Fibroblast of lung (primary cell): ENCODE results near the gene RAB40B. TPM values are rescaled to one million over a fixed set of nuclear protein-coding genes. Genes with fewer than 3 reads are reported as not detected.

ENCODE experiments used
- DNase-seq, 2 donors: peaks; one replicate each; pipeline versions ENCODE4 v3.0.0 to v3.0.0-alpha.2; 2010; ENCODE audit warnings: low read depth in 2 of 2
- H2AFZ ChIP-seq: 2 replicates; pipeline ENCODE4 v1.5.1; 2012; ENCODE audit warnings: low read length, control low read depth, inconsistent platforms
- H3K27ac ChIP-seq: 2 replicates; pipeline ENCODE4 v1.5.1; 2011; ENCODE audit warnings: low read length, control low read depth; ENCODE audit not compliant: insufficient read depth
- H3K27me3 ChIP-seq: 2 replicates; pipeline ENCODE4 v1.5.1; 2011; ENCODE audit warnings: mild to moderate bottlenecking, low read length; ENCODE audit not compliant: control insufficient read depth, insufficient read depth
- H3K36me3 ChIP-seq: 2 replicates; pipeline ENCODE4 v1.5.1; 2011; ENCODE audit warnings: low read length; ENCODE audit not compliant: control insufficient read depth, insufficient read depth
- H3K4me1 ChIP-seq: 2 replicates; pipeline ENCODE4 v1.5.1; 2011; ENCODE audit warnings: low read length; ENCODE audit not compliant: control insufficient read depth, insufficient read depth; ENCODE audit errors: extremely low read depth
- H3K4me2 ChIP-seq: 2 replicates; pipeline ENCODE4 v1.5.1; 2011; ENCODE audit warnings: low read length, control low read depth; ENCODE audit not compliant: insufficient read depth; ENCODE audit errors: extremely low read depth
- H3K4me3 ChIP-seq, 4 experiments: fragments of 200-600 bp in 1 of 4; sonication (generic) in 1 of 4; replicated peaks in 1 of 4; 2 replicates each; pipeline ENCODE4 v1.5.1; 2011 to 2016; ENCODE audit warnings: low read length in 4 of 4, low read depth in 3 of 4, mild to moderate bottlenecking in 3 of 4, control low read depth in 2 of 4, inconsistent platforms in 1 of 4, mixed read lengths in 1 of 4; ENCODE audit not compliant: insufficient read depth in 1 of 4; ENCODE audit errors: control extremely low read depth in 1 of 4
- H3K79me2 ChIP-seq: 2 replicates; pipeline ENCODE4 v1.5.1; 2012; ENCODE audit warnings: mild to moderate bottlenecking, low read length, inconsistent platforms; ENCODE audit not compliant: control insufficient read depth, insufficient read depth
- H3K9ac ChIP-seq: 2 replicates; pipeline ENCODE4 v1.5.1; 2011; ENCODE audit warnings: mild to moderate bottlenecking, low read length, control low read depth; ENCODE audit not compliant: insufficient read depth
- H3K9me3 ChIP-seq: 2 replicates; pipeline ENCODE4 v1.5.1; 2012; ENCODE audit warnings: low read depth, low read length; ENCODE audit not compliant: control insufficient read depth, insufficient read depth
- H4K20me1 ChIP-seq: 2 replicates; pipeline ENCODE4 v1.5.1; 2011; ENCODE audit warnings: low read length; ENCODE audit not compliant: control insufficient read depth, insufficient read depth; ENCODE audit errors: extremely low read depth
- EZH2 ChIP-seq: IDR thresholded peaks from 2 replicates; pipeline ENCODE4 v1.5.1; 2012; ENCODE audit warnings: low read length, control low read depth, mild to moderate bottlenecking; ENCODE audit errors: missing control alignments
- polyA plus RNA-seq, 2 donors: library from polyadenylated mRNA; depleted of rRNA in 1 of 2; stranded (reverse) in 1 of 2; unstranded in 1 of 2; fragments of >200 nt; gene quantifications; 2 replicates each; pipeline ENCODE4 v1.2.1, GENCODE V29; 2011 to 2012; ENCODE audit warnings: missing spikeins in 1 of 2
- total RNA-seq: library from RNA; depleted of rRNA; stranded (reverse); fragments of >200 nt; gene quantifications from 2 replicates; pipeline ENCODE4 v1.2.1, GENCODE V29; 2014
- TF ChIP-seq, protein P1 (sequence below), 2 donors: IDR thresholded peaks in 1 of 2; conservative IDR thresholded peaks in 1 of 2; 1 replicate in 1 of 2; 2 replicates in 1 of 2; pipeline ENCODE4 v1.5.1; 2011 to 2012; ENCODE audit warnings: low read length in 2 of 2, control low read depth in 1 of 2, inconsistent platforms in 1 of 2, low read depth in 1 of 2, mild to moderate bottlenecking in 1 of 2

Gene RAB40B
- total and polyA plus RNA-seq, 2 donors (not counting 1 experiment from before 2014, with no cell fraction given) = 3.3 TPM

DNA sequence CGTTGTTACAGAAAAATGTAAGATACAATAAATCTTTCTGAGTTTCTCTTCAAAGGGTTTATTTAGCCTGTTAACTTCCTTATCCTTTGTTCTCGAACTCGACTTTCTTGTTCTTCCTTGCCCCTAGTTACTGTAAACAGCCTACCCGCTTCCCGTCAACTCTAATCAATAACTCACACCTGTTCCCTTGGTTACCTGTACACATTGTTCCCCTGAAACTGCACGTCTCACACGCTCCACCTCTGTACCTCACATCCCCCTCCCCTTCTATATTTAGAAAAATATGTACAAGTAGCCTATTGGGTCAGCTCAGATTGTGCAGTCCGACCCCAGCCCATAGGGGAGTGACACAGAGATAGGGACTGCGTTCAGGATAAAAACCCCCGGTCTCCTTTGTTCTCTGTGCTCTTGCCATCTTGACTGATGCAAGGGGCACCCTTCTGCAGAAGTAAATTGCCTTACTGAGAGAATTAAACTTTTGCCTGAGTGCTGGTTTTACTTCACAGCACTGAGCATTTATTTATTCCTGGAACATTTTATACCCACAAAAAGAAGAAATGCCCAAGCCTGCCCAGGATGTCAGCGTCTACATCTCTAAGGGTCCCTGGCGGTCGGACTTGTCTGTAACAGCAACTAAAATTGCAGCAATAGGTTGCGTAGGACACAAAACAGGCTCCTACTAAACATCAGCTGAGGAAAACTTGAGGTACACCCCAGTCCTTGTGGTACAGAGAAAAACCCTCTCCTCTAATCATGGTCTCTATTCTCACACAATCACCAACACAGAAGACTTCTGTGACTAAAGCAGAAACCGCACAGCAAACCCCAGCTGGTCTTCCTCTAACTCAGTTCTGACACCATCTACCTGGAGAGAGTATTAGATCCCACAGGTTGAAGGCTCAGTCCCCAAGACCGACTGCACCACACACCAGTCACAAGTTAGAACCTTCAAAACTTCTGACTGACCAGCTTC, 61.6 kb downstream of the RAB40B start:
- Histone ChIP-seq H3K9me3 (no peaks in the 10 kb centered on the region), H2AFZ (no peak overlapping the region), H3K36me3 (peaks cover 3% of the 10 kb centered on the region), H3K4me2 (no peak overlapping the region), H3K9ac (no peak overlapping the region), H3K79me2 (peaks cover 65% of the 10 kb centered on the region), H3K27ac (no peak overlapping the region), H3K27me3 (no peaks in the 10 kb centered on the region), H4K20me1 (peaks cover 1% of the 10 kb centered on the region), H3K4me1 (no peaks in the 10 kb centered on the region), H3K4me3 (no peak overlapping the region)
- no peak for DNase-seq
- TF ChIP-seq, protein P1, sequence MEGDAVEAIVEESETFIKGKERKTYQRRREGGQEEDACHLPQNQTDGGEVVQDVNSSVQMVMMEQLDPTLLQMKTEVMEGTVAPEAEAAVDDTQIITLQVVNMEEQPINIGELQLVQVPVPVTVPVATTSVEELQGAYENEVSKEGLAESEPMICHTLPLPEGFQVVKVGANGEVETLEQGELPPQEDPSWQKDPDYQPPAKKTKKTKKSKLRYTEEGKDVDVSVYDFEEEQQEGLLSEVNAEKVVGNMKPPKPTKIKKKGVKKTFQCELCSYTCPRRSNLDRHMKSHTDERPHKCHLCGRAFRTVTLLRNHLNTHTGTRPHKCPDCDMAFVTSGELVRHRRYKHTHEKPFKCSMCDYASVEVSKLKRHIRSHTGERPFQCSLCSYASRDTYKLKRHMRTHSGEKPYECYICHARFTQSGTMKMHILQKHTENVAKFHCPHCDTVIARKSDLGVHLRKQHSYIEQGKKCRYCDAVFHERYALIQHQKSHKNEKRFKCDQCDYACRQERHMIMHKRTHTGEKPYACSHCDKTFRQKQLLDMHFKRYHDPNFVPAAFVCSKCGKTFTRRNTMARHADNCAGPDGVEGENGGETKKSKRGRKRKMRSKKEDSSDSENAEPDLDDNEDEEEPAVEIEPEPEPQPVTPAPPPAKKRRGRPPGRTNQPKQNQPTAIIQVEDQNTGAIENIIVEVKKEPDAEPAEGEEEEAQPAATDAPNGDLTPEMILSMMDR (conservative IDR thresholded peaks at IDR 0.05 in 1 of 2, IDR thresholded peaks at IDR 0.05 in 1 of 2; ENCODE audit: low read depth in 1 of 2, low read length in 2 of 2) = no peak
- TF ChIP-seq EZH2 = no peak

DNA sequence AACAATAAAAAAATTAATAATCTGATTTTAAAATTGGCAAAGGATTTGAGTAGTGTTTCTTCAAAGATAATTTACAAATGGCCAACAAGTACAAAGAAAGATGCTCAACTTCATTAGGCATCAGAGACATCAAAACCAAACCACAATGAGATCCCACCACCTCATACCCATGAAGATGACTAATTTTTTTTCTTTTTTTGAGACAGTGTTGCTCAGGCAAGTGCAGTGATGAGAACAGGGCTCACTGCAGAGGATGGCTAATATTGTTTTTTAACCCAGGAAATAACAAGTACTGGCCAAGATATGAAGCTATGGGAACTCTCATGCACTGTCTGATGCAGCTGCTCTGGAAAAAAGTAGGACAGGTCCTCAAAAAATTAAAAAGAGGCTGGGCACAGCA, 65.2 kb downstream of the RAB40B start:
- Histone ChIP-seq H3K4me1 (no peaks in the 10 kb centered on the region), H3K36me3 (peaks cover 3% of the 10 kb centered on the region), H4K20me1 (no peaks in the 10 kb centered on the region), H3K79me2 (peaks cover 47% of the 10 kb centered on the region), H2AFZ (no peak overlapping the region), H3K27ac (no peak overlapping the region), H3K4me2 (no peak overlapping the region), H3K9me3 (no peaks in the 10 kb centered on the region), H3K4me3 (no peak overlapping the region), H3K9ac (no peak overlapping the region), H3K27me3 (no peaks in the 10 kb centered on the region)
- TF ChIP-seq, protein P1 (conservative IDR thresholded peaks at IDR 0.05 in 1 of 2, IDR thresholded peaks at IDR 0.05 in 1 of 2; ENCODE audit: low read depth in 1 of 2, low read length in 2 of 2) = no peak
- TF ChIP-seq EZH2 = no peak
- DNase-seq = no peak

GRCh38 chr17:82632451-82632850, 66.0 kb downstream of the RAB40B start:
- Histone ChIP-seq H2AFZ (no peak overlapping the region), H3K9me3 (no peaks in the 10 kb centered on the region), H3K9ac (no peak overlapping the region), H3K27ac (no peak overlapping the region), H4K20me1 (no peaks in the 10 kb centered on the region), H3K27me3 (no peaks in the 10 kb centered on the region), H3K79me2 (peaks cover 39% of the 10 kb centered on the region), H3K4me1 (no peaks in the 10 kb centered on the region), H3K36me3 (peaks cover 3% of the 10 kb centered on the region), H3K4me2 (no peak overlapping the region), H3K4me3 (no peak overlapping the region)
- no peak for DNase-seq
- TF ChIP-seq, protein P1 (conservative IDR thresholded peaks at IDR 0.05 in 1 of 2, IDR thresholded peaks at IDR 0.05 in 1 of 2; ENCODE audit: low read depth in 1 of 2, low read length in 2 of 2) = no peak
- TF ChIP-seq EZH2 = no peak
